Measurements from ENCODE around the gene TCF25.
"Not testable (repeated sequence)": the region's sequence is repeated elsewhere in the genome, so short reads cannot be mapped to it uniquely, and the experiment has no call there.

The TCF25 gene, protein sequence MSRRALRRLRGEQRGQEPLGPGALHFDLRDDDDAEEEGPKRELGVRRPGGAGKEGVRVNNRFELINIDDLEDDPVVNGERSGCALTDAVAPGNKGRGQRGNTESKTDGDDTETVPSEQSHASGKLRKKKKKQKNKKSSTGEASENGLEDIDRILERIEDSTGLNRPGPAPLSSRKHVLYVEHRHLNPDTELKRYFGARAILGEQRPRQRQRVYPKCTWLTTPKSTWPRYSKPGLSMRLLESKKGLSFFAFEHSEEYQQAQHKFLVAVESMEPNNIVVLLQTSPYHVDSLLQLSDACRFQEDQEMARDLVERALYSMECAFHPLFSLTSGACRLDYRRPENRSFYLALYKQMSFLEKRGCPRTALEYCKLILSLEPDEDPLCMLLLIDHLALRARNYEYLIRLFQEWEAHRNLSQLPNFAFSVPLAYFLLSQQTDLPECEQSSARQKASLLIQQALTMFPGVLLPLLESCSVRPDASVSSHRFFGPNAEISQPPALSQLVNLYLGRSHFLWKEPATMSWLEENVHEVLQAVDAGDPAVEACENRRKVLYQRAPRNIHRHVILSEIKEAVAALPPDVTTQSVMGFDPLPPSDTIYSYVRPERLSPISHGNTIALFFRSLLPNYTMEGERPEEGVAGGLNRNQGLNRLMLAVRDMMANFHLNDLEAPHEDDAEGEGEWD

DNA sequence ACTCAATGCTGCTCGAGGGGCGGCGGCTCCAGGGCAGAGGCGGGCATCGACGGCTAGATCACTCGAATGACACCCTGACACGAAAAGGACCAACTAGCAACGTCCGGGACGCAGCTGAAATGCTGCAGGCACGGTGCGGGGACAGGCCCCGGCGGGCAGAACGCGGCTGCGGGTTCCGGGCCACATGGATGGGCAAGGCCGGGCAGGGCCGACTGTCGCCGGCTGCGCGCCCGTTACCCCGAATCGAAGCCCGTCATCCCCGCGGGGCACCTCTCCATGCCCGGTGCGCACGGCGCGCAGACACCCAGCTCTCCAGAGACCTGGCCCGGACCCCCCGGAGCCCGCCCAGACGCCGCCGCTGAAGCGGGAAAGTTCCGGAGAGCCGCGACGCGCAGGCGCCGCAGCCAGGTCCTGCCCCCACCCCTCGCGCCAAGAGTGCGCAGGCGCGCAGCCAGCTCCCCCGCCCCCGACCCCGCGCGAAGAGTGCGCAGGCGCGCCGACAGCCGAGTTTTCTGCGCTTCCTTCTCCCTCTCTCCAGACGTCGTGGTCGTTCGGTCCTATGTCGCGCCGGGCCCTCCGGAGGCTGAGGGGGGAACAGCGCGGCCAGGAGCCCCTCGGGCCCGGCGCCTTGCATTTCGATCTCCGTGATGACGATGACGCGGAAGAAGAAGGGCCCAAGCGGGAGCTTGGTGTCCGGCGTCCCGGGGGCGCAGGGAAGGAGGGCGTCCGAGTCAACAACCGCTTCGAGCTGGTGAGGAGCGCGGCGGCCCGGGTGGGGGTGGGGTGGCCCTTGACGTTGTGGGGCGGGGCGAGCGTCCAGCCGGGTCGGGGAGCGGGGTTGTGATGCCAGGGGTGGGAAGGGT, at the start of gene TCF25:
Gene TCF25, plus strand, starts transcription at position 484 of the 863 bp plus-strand sequence. Its CDS starts 76 bp downstream, at position 560.
- no peak for FAIRE-seq

GRCh38 chr16:89823824-89824148, 49.6 kb upstream of the TCF25 start:
- not testable (repeated sequence) for FAIRE-seq

DNA sequence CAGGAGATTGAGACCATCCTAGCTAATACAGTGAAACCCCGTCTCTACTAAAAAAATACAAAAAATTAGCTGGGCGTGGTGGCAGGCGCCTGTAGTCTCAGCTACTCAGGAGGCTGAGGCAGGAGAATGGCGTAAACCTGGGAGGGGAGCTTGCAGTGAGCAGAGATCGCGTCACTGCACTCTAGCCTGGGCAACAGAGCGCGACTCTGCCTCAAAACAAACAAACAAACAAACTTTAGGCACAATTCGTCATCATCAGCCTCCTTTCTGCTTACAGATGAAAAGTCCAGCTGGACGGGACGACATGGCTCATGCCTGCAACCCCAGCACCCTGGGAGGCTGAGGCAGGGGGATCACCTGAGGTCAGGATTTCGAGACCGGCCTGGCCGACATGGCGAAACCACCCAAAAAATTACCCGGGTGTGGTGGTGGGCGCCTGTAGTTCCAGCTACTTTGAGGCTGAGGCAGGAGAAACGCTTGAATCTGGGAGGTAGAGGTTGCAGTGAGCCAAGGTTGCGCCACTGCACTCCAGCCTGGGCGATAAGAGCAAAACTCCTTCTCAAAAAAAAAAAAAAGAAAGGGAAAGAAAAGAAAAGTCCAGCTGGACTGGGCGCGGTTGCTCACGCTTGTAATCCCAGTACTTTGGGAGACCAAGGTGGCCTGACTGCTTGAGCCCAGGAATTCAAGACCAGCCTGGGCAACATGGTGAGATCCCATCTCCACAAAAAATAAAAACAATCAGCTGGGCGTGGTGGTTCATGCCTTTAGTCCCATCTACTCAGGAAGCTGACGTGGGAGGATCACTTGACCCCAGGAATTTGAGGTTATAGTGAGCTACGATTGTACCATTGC, 46.6 kb upstream of the TCF25 start:
- no peak for FAIRE-seq

- no peak for FAIRE-seq
Measured at GRCh38 chr16:89827383-89828198, 45.8 kb upstream of the TCF25 start.

DNA sequence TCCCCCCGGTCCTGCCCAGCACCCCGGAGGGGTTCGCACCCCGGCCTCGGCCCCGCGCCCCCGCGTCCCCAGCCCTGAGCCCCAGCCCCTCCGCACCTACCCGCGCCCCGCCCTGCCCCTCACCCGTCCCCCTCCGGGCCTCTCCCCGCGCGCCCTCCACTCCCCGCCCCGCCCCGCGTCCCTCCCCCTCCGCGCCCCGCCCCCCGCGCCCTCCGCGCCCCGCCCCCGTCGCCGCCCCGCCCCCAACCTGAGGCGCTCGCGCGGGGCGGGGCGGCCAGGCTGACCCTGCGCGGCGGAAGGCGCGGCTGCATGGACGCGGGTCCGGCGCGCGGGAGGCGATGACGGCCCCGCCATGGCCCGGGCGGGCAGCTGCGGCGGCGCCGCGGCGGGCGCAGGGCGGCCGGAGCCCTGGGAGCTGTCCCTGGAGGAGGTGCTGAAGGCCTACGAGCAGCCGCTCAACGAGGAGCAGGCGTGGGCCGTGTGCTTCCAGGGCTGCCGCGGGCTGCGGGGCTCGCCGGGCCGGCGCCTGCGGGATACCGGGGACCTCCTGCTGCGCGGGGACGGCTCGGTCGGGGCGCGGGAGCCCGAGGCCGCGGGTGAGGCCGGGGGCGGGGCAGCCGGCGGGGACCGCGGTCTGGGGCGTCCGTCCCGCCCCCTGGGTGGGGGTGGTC, 45.1 kb upstream of the TCF25 start, which contains the start of gene SPIRE2:
Gene SPIRE2, plus strand, starts transcription at position 277 of the 671 bp plus-strand sequence. Its CDS starts 76 bp downstream, at position 353.
- FAIRE-seq, result no peak

DNA sequence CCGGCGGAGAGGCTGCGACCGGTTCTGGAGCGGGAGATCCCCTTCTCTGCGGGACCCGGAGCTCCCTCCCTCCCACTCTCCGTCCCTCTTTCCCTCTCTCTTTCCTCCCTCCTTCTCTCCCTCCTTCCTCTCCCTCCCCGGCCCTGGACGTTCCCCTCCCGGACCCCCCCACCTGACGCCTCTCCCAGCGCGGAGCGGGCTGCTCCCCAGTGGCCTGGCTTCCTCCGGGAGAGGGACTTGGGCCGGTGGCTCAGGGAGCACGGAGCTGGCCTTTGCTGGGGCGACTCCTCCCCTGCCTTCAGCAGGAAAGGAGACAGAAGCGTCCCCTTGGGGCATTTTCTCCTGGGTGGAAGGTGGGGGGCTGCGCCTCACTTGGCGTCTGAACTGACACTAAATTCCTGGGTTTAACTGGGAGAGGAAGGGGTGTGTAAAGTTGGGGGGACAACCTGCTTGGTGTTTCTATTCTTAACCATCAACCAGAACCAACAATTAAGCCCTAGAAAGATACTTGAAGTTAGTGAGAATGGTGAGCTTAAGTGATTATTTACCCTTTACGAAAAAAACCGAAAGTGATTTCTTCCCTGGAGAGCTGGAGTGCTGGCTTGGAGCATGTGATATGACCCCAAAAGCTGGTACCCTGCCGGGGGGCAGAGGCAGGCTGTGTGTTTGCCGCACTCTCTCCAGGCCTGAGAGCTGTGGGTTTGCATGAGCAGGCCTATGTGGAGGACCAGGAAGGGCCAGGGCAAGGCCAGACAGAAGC, 44.3 kb upstream of the TCF25 start:
- FAIRE-seq, result no peak

DNA sequence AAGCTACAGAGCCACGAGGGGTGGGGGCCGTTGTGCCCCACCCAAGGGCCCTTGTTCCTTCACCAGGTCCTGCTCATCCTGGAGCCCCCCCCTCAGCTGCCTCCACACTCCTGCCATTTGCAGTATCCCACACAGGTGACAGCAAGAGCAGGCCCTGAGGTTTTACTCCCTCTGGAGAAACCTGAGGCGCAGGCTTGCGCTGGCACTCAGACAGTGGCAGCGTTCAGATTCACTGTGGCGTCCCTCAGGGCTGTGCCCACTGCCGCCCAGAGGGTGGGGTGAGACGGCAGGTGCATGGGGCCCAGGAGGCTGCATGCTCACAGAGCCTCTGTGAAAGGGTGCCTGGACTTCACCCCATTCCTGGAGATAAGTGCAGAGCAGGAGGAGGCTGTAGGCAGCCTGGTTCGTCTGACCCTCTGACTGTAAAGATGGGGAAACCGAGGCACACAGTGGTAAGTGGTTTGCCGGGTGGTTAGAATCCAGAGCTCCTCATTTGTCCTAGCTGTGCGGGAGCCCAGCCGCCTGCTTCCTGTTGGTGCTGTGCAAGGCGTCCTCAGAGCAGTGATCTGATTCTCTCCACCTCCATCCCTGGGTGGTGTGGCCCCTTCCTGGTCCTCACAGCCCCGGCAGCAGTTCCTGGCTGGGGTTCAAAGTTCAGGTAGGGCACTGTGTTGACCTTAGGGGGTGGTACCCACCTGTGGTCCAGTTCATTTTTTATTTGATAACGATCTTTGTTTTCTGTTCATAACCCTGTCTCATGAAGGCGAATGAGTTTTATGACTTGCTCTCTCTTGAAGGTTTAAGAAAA, 43.6 kb upstream of the TCF25 start:
- no peak for FAIRE-seq

GRCh38 chr16:89831810-89832328, 41.5 kb upstream of the TCF25 start:
- FAIRE-seq, result no peak

GRCh38 chr16:89833664-89834363, 39.6 kb upstream of the TCF25 start:
- not testable (repeated sequence) for FAIRE-seq

GRCh38 chr16:89834813-89835363, 38.5 kb upstream of the TCF25 start:
- not testable (repeated sequence) for FAIRE-seq

- not testable (repeated sequence) for FAIRE-seq
Measured at GRCh38 chr16:89836484-89836883, 36.9 kb upstream of the TCF25 start.

DNA sequence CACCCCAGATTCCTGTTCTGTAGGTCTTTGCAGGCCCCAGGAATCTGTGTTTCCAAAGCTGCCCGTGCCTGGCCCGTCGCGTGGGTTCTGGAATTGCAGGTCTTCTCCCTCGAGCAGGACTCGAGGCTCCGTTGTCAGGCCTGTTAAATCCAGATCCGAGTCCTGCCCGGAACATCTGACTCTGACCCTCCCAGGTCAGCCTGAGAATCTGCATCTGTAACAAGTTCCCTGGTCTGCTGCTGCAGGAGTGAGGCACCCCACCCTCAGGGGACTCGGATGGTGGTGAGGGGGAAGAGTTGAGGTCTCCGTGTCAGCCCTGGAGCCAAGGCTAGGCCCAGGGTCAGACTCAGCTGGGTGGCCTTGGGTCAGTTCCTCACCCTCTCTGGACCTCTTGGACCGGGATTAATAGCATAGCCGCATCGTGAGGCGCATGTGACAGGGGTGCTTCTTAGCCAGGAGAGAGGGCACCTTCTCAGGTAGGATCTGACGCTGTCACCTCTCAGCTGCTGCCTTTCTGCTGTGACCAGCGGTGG, 36.3 kb upstream of the TCF25 start:
- no peak for FAIRE-seq

- FAIRE-seq, result no peak
Measured at GRCh38 chr16:89841275-89841674, 32.1 kb upstream of the TCF25 start.

GRCh38 chr16:89842471-89843408, 30.7 kb upstream of the TCF25 start:
- FAIRE-seq, result no peak

DNA sequence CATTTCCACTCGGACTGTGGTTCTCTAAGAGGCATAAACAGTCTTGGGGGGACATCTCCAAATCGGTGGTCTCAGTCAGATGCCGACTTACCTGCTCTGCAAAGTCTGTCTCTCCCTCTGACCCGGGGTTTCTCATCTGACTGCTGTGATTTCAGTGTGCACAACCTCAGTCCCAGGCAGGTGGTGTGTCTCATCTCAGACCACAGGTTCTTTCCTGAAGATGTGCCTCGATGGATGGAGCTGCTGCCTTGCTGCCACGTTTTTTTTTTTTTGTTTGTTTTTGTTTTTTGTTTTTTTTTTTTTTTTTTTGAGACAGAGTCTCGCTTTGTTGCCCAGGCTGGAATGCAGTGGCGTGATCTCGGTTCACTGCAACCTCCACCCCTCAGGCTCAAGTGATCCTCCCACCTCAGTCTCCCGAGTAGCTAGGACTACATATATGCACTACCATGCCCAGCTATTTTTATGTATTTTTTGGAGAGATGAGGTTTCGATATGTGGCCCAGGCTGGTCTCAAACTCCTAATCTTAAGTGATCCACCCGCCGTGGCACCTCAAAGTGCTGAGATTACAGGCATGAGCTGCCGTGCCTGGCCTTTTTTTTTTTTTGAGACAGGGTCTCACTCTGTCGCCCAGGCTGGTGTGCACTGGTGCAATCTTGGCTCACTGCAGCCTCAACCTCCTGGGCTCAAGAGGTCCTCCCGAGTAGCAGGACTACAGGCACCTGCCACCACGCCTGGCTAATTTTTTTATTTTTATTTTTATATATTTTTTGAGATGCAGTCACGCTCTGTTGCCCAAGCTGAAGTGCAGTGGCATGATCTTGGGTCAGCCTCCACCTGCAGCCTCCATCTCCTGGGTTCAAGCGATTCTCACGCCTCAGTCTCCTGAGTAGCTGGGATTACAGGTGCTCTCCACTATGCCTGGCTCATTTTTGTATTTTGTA, 29.7 kb upstream of the TCF25 start:
- no peak for FAIRE-seq

All from islet of Langerhans (tissue), 1 donor.